GM19438 (cell line): ENCODE data around the gene GCNT2.
A peak's percentile ranks its signal among the peaks of the same experiment; 100 is the strongest.
"Not testable (repeated sequence)": the region's sequence is repeated elsewhere in the genome, so short reads cannot be mapped to it uniquely, and the experiment has no call there.

ENCODE experiments used
- ATAC-seq: cut with Tn5 transposase; IDR thresholded peaks from one replicate; pipeline ENCODE4 v1.9.1; 2021; ENCODE audit warnings: low read depth; ENCODE audit not compliant: unreplicated experiment

GCNT2 gene

DNA sequence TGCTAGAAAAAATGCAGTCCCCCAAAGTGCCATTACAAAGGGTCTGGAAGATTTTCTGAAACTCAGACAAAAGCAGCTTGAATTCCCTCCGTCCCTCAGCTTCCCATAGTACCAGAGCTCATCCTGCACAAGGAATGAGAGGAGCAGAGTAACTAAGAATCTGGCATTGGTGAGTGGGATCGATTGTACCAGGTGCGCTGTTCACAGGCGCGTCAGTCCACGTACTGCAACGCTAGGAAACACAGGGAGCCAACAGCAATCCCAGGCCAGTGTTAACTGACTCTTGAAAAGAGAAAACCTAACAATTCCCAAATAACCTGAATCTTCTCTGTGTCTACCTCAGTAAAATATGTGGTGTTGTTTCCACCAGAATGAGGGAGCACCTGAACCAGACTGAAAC lies 77.9 kb downstream of the GCNT2 start:
- ATAC-seq: no peak

DNA sequence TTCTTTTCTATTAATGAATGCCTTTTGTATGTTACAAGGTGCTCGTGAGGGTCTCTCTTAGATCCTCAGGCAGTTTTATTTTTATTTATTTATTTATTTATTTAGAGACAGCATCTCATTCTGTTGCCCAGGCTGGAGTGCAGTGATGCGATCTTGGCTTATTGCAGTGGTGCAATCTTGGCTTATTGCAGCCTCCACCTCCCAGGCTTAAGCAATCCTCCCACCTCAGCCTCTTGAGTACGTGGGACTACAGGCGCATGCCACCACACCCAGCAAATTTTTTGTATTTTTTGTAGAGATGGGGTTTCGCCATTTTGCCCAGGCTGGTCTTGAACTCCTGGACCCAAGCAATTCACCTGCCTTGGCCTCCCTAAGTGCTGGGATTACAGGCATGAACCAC lies 79.5 kb downstream of the GCNT2 start:
- ATAC-seq: not testable (repeated sequence)

DNA sequence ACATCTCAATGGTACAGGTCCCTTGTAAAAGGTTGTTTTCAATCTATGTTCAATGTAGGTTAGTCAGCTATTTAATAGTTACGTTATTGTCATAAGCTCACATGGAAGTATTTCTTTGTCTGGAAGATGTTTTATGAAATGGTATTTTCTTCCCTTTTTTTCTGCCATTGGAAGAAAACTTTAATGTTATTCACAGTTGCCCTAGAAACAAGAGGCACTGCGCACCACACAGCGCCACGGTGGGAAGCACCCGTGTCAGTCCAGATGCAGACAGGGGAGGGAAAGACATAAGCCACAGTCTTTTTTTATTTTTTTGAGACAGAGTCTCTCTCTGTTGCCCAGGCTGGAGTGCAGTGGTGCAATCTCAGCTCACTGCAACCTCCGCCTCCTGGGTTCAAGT lies 82.1 kb downstream of the GCNT2 start:
- ATAC-seq: no peak

DNA sequence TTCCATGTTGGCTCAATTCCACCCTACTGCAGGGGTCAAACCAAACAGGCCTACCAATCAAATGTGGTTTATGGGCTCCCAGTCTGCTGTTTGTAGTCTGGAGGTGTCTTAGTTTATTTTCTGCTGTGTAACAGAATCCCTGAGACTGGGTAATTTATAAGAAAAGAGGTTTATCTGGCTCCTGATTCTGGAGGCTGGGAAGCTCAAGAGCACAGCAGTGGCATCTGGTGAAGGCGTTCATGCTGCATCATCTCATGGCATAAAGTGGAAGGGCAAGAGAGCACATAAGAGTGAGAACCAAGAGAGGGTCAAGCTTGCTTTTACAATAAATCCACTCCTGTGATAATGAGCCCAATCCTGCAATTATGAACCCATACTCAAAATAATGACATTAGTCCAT lies 87.9 kb downstream of the GCNT2 start:
- ATAC-seq: no peak

GRCh38 chr6:10610289-10610688 lies 89.1 kb downstream of the GCNT2 start:
- ATAC-seq: no peak

DNA sequence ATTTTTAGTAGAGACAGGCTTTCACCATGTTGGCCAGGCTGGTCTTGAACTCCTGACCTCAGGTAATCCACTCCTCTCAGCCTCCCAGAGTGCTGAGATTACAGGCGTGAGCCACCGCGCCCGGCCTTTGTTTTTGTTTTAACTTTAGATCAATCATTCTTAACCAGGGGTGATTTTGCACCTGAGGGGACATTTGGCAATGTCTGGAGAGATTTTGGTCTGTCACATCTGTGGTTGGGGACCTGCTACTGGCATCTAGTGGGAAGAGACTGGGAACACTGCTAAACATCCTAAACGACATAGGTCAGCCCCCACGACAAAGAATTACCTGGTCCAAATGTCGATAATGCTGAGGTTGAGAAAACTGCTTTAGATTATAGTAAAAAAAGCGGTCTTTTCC lies 91.0 kb downstream of the GCNT2 start:
- ATAC-seq: no peak

DNA sequence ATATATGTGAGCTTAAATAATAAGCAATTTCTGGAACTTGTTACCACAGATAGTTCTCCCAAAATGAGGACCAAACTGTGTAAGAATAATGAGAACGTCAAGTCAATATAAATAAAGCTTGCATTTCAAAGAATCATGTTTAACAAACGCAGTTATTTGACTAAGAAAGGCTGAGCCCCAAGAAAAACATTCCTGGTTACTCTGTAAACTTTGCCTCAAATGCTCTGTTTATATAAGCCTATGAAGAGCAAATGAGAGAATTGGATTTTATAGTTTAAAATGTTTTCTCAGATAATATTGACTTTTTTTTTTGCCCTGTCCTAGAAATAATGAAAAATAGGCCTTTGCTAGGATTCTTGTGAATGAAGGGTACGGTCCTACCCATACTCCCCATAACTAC lies 91.9 kb downstream of the GCNT2 start:
- ATAC-seq: no peak

DNA sequence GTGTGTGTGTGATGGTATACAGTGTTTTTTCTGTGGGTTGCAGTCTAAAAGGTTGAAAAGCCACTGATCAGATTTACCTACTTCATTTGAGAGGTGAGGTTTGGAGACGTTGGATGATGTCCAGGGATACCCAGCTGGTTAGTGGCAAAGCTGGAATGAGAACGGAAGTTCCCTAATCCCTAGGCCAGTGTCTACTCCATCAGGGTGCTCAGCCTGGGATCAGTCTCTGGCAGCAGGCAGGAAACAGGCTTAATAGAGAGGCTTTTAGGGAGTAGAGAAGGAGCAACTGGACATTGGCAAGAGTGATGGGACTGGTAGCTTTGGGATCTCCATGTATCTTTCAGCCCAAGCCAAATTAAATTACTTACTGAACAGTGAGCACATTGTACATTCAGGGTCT lies 92.6 kb downstream of the GCNT2 start:
- ATAC-seq: no peak

DNA sequence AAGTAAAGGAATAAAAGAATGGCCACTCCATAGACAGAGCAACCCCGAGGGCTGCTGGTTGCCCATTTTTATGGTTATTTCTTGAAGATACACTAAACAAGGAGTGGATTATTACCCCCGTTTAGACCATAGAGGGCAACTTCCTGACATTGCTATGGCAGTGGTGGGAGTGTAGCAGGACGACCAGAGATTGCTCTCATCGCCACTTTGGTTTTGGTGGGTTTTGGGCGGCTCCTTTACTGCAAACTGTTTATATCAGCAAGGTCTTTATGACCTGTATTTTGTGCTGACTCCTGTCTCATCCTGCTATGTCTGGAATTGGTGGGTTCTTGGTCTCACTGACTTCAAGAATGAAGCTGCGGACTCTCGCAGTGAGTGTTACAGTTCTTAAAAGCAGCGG lies 94.5 kb downstream of the GCNT2 start:
- ATAC-seq: no peak

GRCh38 chr6:10616266-10616665 lies 95.1 kb downstream of the GCNT2 start:
- ATAC-seq: not testable (repeated sequence)

GRCh38 chr6:10617008-10617696 lies 96.0 kb downstream of the GCNT2 start:
- no peak for ATAC-seq

DNA sequence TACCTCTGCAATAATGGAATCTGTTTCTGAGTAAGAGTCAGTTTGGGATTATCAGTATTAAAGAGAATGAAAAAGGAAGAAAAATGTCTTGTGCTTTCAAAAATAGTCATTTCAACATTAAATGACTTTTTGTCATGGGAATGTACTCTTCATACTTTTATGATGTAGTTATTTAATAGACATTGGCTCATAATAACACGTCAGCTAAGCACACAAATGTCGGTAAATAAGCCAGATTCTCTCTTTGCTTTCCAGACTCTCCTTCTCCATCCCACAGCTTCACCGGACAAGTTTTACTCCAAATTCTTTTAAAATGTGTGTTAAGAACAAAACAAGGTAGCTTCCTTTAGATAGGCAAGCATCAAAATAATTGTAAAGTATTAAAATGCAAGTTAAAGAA lies 97.3 kb downstream of the GCNT2 start:
- no peak for ATAC-seq

DNA sequence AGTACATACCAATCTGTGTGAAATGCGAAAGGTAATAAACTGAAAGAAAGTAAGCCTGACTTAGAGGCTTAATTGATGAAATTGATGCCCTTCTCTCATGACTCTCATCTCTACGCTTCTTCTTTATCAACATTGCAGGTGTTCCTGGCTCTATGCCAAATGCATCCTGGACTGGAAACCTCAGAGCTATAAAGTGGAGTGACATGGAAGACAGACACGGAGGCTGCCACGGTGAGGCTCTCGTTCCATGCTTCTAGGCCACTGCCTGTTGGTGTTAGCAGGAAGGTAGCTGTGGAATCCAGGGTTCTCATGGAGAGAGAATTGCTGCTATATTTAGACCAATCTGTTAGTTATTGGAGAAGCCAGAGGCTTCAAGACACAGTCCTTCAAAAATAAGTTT lies 100.1 kb downstream of the GCNT2 start:
- ATAC-seq: no peak

GRCh38 chr6:10621847-10622246 lies 100.7 kb downstream of the GCNT2 start:
- no peak for ATAC-seq

- ATAC-seq: no peak
Observed at GRCh38 chr6:10624836-10625235, 103.7 kb downstream of the GCNT2 start.

DNA sequence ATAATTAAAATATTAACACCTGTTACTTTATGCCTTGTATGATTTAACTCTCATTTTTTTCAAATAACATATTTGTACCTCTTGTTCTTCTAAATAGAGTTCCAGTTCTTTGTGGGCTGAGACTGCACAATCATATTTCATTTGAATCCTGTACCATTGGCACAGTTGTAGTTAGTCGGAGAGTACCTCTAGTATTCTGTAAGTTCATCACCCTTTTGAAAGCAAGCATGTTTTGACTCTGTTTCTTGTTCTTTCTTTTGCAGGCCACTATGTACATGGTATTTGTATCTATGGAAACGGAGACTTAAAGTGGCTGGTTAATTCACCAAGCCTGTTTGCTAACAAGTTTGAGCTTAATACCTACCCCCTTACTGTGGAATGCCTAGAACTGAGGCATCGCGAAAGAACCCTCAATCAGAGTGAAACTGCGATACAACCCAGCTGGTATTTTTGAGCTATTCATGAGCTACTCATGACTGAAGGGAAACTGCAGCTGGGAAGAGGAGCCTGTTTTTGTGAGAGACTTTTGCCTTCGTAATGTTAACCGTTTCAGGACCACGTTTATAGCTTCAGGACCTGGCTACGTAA lies 105.1 kb downstream of the GCNT2 start:
- ATAC-seq: no peak

GRCh38 chr6:10627800-10628199 lies 106.6 kb downstream of the GCNT2 start:
- no peak for ATAC-seq

DNA sequence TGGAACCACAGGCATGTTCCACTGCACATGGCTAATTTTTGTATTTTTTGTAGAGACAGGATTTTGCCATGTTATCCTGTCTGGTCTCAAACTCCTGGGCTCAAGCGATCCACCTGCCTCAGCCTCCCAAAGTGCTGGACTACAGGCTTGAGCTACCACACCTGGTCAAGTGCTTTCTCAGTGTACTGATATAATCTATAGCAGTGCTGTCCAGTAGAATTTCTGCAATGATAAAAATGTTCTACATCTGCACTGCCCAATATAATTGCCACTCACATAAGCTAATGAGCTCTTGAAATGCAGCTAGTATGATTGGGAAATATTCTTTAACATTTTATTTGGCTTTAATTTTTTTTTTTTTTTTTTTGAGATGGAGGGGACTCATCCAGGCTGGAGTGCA lies 109.0 kb downstream of the GCNT2 start:
- ATAC-seq: no peak

- no peak for ATAC-seq
Observed at GRCh38 chr6:10633216-10633615, 112.1 kb downstream of the GCNT2 start.

DNA sequence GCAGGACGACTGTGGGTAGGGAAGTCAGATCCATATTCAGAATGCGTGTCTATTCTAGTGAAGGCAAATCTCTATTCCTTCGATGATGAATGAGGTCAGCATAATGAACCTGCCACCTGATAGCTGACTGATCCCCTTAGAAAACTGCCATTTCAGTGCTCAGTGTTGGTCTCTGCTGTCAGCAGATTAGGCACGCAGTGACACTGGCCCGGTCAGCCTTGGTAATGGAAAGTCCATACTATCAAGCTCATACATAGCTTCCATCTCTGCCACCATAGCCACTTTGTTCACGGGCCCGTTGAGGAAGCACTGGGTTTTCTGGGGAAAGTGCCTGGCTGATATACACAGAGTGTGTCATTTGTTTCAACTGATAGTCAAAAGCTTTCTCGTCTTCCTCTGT lies 119.3 kb downstream of the GCNT2 start:
- ATAC-seq: no peak

- no peak for ATAC-seq
Observed at GRCh38 chr6:10641528-10641927, 120.4 kb downstream of the GCNT2 start.

- ATAC-seq: peak; percentile 89
Observed at GRCh38 chr6:10643201-10643651, 122.1 kb downstream of the GCNT2 start.

DNA sequence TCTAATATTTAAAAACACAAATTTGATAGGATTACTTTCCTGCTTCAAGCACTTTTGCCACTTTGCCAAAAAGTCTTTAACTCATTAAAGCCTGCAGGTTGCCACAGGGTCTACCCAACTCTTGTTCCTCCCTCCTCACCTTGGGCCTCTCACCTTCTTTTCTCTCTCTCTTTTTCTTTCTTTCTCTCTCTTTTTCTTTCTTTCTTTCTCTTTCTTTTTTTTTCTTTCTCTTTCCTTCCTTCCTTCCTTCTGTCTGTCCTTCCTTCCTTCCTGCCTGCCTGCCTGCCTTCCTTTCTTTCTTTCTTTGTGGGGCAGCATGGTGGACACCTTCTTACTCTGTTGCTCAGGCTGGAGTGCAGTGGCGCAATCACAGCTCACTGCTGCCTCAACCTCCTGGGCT lies 123.1 kb downstream of the GCNT2 start:
- no peak for ATAC-seq
